Measurements from ENCODE around the gene DNHD1.

DNA sequence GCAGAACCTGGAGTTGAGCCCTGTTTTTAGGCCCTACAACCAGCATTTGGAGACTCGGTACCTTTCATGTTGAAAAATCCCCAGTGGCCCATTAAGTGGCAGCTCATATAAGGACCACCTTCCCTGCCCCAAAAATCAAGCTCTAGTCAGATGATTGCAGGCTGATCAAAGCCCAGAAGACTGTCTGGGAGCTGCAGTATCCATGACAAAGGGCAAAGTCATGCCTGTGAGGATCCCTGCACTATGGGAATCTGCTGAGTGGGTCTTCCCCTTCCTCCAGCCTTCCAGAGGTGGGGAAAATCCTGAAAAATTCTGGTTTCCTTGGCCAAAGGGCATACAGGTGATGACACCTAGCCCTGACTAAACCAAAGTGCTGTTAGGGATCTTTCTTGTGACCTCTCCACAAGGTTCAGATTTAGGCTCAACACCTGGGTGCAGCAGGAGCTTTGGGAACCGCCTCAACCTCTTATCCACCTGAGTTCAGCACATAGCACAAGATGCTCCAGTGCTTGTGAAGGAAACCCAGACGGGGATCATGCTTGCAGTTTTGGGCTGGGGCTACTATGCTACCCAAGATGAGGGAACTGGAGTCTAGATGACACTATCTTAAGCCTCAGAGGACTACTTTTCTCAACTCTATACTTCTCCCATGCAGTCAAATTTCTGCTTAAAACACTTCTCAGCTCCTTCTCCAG, 22.1 kb upstream of the DNHD1 start:
- TF ChIP-seq POLR2AphosphoS5 (IDR thresholded peaks at IDR 0.05; ENCODE audit: insufficient read depth in 1 of 2, low read depth in 1 of 2), result no peak
- TF ChIP-seq, protein P1, sequence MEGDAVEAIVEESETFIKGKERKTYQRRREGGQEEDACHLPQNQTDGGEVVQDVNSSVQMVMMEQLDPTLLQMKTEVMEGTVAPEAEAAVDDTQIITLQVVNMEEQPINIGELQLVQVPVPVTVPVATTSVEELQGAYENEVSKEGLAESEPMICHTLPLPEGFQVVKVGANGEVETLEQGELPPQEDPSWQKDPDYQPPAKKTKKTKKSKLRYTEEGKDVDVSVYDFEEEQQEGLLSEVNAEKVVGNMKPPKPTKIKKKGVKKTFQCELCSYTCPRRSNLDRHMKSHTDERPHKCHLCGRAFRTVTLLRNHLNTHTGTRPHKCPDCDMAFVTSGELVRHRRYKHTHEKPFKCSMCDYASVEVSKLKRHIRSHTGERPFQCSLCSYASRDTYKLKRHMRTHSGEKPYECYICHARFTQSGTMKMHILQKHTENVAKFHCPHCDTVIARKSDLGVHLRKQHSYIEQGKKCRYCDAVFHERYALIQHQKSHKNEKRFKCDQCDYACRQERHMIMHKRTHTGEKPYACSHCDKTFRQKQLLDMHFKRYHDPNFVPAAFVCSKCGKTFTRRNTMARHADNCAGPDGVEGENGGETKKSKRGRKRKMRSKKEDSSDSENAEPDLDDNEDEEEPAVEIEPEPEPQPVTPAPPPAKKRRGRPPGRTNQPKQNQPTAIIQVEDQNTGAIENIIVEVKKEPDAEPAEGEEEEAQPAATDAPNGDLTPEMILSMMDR (IDR thresholded peaks at IDR 0.05), result no peak
- no peak for TF ChIP-seq POLR2A (IDR thresholded peaks at IDR 0.05)

All from vagina (tissue), 2 donors.